GM12892 (cell line): ENCODE results near the gene LVRN.

ENCODE experiments used
- POLR2A ChIP-seq: IDR thresholded peaks from 2 replicates; pipeline ENCODE4 v1.6.1; 2011; ENCODE audit warnings: low read depth, low read length, control low read depth
- POLR2AphosphoS5 ChIP-seq: IDR thresholded peaks from 2 replicates; pipeline ENCODE4 v1.6.1; 2011; ENCODE audit warnings: low read depth, low read length, control low read depth

GRCh38 chr5:115977988-115978387 is 15.7 kb downstream of the LVRN start:
- no peak for TF ChIP-seq POLR2A
- TF ChIP-seq POLR2AphosphoS5: no peak
